ENCODE data around the gene ACTR3C.

The ACTR3C gene

GRCh38 chr7:150358988-150359621 lies 35.8 kb upstream of the ACTR3C start:
- DNase-seq = no peak

GRCh38 chr7:150358433-150358832 lies 35.1 kb upstream of the ACTR3C start:
- DNase-seq = no peak

- DNase-seq = no peak
Observed at GRCh38 chr7:150357771-150358427, 34.6 kb upstream of the ACTR3C start.

- DNase-seq = peak; percentile 66
Observed at GRCh38 chr7:150357270-150357669, 33.9 kb upstream of the ACTR3C start.

DNA sequence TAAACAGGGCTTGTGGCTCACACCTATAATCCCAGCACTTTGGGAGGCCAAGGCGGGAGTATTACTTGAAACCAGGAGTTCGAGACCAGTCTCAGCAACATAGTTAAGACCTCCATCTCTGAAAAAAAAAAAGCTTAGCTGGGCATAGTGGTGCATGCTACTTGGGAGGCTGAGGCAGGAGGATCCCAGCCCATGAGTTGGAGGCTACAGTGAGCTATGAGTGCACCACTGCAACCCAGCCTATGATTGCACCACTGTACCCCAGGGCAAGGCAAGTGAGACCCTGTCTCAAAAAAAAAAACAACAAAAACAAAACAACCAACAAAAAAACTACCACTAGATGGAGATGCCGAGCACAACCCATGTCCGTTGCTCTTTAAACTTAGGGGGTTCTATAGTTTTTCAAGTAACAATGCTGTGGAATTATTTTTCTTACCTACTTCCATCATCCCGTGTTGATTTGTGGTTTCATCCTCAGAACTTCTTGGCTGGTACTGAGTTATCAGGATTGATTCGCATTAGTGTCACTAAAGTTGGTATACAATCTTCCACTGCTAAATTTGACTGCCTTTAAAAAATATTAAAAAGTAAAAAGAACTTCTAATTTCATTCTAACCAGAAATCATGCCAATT lies 33.0 kb upstream of the ACTR3C start:
- no peak for DNase-seq

DNA sequence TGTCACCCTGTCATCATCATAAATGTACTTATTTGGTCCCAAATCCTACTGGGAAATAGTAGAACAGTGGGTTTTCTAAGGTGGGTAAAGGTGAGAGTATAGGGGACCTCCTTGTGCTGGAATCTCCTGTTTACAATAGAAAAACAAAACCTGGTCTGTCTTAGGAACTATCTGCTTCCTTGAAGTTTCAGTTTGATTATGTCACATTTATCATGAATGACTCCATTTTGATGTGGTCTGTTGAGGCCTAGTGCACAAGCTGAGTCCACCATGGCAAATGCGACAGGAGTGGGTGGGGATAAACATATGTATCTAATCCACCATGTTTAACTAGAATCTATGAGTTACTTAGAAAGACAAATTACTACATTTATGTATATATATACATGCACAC lies 32.3 kb upstream of the ACTR3C start:
- no peak for DNase-seq

DNA sequence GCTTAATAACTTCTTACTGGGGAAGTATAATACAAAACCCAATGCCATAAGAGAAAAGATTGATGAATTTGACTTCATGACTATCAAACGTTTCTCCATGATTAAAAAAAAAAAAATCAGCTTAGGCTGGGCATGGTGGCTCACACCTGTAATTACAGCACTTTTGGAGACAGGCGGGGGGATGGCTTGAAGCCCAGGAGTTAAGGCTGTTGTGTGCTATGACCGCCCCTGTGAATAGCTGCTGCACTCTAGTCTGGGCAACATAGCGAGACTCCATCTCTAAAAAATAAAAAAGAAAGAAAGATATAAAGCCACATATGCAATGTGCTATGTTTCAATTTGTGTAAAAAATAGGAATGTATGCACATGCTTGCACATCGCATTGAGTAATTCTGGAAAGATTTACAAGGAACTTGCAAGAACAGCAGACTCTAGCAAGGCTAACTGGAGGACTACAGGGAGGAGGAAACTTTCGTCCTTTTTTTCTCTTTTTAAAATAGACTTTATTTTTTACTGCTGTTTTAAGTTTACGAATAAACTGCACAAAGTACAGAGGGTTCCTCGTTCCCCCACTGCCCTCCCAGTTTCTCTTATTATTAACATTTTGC lies 28.3 kb upstream of the ACTR3C start:
- DNase-seq = no peak

GRCh38 chr7:150346922-150347321 lies 23.6 kb upstream of the ACTR3C start:
- no peak for DNase-seq

- DNase-seq = no peak
Observed at GRCh38 chr7:150345012-150345411, 21.7 kb upstream of the ACTR3C start.

DNA sequence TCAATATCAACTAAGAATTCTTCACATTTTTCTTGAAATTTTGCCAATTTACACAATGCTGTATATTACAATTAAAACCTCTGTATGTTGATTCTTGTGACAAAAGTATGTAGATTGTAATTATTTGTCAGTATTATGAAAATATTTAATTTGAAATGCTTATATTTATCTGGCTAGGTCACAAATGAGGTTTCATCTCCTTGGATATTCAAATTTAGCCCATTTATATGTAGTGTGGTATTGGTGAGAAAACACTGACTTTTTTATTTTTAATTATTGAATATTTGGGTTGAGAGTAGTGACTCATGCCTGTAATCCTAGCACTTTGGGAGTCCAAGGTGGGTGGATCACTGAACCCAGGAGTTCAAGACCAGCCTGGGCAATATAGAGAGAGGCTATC lies 21.0 kb upstream of the ACTR3C start:
- no peak for DNase-seq

DNA sequence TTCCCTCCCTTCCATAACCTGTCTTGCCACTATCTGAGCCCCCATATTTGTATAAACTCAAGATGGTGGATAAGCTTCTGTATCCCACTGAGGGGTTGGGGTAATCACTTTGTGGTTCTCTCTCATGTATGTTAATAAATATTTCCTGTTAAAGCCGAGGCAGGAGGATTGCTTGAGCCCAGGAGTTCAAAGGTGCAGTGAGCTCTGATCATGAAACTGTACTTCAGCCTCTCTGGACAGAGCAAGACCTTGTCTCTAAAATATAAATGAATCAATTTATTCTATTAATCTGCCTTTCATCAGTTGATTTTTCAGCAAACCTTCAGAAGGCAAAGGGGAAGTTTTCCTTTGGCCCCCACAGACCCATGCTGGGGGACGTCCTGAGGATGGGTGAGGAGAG lies 19.9 kb upstream of the ACTR3C start:
- no peak for DNase-seq

DNA sequence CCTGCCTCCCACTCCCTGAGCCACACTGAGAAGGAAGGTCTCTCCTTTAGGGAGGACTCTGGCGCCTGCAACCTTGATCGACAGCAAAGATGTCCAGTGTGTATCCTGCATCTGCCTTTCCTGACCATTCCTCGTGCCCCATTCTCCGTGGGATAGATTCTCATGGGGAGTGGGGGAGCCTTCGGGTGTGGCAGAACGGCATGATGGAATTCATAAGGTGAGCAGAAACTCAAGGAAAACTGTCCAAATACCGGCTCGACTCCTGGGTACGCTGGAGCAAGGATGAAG lies 18.7 kb upstream of the ACTR3C start:
- no peak for DNase-seq

DNA sequence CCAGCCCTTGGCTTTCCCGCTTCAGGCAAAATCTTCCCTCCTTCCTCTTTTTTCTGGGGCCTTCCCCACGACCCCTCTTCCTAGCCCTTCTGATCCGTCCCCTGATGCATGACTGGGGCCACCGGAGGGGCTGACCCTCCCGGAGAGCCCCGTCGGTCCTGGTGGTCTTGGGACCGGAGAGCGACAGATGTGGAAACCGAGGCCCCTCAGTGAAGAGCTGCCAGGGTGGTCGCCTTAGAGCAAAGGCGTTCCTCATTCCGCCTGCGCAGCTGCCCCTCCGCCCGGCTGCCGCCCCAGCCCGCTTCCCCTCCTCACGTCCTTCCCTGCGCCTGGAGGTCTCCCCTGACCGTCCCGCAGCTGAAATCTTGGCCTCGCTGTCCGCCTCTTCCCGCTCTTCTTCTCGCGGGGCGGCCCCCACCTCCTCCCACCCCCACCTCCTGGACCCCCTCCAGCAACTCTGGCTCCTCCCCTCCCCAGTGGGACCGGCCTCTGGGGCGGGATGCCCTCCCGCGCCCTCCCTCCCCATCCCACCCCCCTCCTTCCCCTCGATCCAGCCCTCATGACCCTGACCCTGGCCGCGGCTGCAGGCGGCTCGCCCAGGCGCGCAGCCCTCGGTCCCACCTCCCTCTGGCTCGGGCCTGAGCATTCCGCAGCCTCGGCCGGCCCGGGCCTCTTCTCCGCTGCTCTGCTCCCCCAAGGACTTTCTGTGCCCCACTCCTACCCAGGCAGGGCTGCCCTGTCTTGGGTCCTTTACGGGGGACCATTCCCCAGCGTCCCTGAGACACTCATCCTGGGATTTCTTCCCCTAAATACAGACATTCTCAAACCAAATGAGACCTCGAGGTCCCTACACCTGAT lies 18.1 kb upstream of the ACTR3C start, which contains the start of gene RARRES2:
Gene RARRES2, minus strand, starts transcription at position 367 of the 858 bp plus-strand sequence. CDS start 1,020 bp downstream, outside the sequence.
- no peak for DNase-seq

GRCh38 chr7:150340875-150341262 lies 17.5 kb upstream of the ACTR3C start:
- DNase-seq = no peak

- no peak for DNase-seq
Observed at GRCh38 chr7:150340024-150340749, 16.8 kb upstream of the ACTR3C start.

GRCh38 chr7:150339409-150339809 lies 16.1 kb upstream of the ACTR3C start:
- no peak for DNase-seq

DNA sequence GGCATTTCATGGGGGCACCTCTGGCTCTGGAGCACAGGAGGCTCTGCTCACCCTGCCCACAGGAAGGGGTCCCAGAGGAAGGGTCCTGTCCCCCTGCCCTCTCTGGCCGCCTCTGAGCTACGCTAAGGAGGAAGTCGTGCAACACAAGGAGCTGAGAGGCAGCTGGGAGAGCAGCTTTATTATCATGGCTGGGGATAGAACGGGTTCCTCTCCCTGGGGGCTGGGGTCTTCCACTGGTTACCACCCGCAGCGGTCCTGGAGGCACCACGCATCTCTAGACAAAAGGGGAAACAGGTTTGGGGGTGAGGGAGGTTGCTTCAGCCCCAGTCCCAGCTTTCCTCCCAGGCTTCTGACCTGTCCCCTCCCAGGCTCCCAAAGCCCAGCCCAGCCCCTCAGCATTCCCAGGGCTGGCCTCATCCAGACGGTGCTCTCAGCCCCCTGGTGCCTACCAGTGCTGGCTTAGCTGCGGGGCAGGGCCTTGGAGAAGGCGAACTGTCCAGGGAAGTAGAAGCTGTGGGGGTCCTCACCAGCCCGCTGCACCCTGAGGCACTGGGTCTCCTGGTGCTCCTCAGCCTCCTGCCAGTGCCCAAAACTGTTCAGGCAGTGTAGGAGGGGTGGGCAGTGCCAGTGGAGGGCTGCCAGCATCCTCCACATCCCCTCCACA lies 15.0 kb upstream of the ACTR3C start:
- no peak for DNase-seq

- DNase-seq = no peak
Observed at GRCh38 chr7:150337659-150338081, 14.3 kb upstream of the ACTR3C start.

GRCh38 chr7:150337179-150337578 lies 13.8 kb upstream of the ACTR3C start:
- no peak for DNase-seq

DNA sequence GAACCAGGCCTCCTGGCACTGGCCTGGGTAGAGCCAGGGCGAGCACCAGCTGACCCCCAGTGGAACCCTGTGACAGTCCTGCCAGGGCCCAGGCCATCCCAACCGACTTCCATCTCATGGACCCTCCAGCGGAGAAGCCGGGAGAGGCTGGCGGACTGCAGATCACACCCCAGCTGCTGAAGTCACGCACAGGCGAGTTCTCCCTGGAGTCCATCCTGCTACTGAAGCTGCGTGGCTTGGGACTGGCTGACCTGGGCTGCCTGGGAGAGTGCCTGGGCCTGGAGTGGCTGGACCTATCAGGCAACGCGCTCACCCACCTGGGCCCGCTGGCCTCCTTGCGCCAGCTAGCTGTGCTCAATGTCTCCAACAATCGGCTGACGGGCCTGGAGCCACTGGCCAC lies 13.4 kb upstream of the ACTR3C start:
- DNase-seq = no peak

DNA sequence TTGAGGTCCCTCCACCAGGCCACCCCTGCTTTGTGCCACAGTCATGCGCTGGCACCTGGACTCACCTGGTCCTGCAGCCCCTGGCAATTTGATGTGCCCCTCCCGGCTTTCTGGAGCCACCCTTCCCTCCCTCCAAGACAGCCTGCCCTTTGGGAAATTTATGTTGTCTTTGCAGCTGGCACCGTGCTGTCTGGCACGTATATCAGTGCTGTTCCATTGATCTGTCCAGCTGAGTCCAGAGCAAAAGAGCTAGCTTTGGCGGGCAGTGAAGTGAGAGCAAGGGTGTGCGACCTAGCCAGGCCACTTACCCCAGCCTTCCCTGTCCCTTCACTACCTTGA lies 12.4 kb upstream of the ACTR3C start:
- DNase-seq = no peak

All from stimulated activated CD4-positive, alpha-beta T cell treated with anti-CD3 and anti-CD28 coated beads, Interleukin-1b, Interleukin-23, amount 100 ng/mL, for 48 hours (primary cell).